Stomach smooth muscle (tissue), 2 donors: ENCODE results near the gene MBNL1.

Source experiments
- H3K27ac ChIP-seq: one replicate; pipeline ENCODE4 v1.7.0; 2013; ENCODE audit warnings: mild to moderate bottlenecking, low read length, inconsistent platforms
- H3K27me3 ChIP-seq, 2 donors: one replicate each; pipeline ENCODE4 v1.7.0; 2013; ENCODE audit warnings: low read length in 2 of 2; ENCODE audit not compliant: insufficient read depth in 2 of 2, control insufficient read depth in 1 of 2
- H3K36me3 ChIP-seq, 2 donors: one replicate each; pipeline ENCODE4 v1.7.0; 2013; ENCODE audit warnings: low read length in 2 of 2; ENCODE audit not compliant: control insufficient read depth in 2 of 2, insufficient read depth in 2 of 2
- H3K4me1 ChIP-seq: one replicate; pipeline ENCODE4 v1.7.0; 2013; ENCODE audit warnings: low read length; ENCODE audit not compliant: control insufficient read depth, insufficient read depth
- H3K4me3 ChIP-seq, 2 donors: one replicate each; pipeline ENCODE4 v1.7.0; 2013; ENCODE audit warnings: low read length in 2 of 2
- H3K9ac ChIP-seq, 2 donors: one replicate each; pipeline ENCODE4 v1.7.0; 2013; ENCODE audit warnings: low read length in 2 of 2, mild to moderate bottlenecking in 1 of 2
- H3K9me3 ChIP-seq, 2 donors: one replicate each; pipeline ENCODE4 v1.7.0; 2013; ENCODE audit warnings: low read length in 2 of 2; ENCODE audit not compliant: control insufficient read depth in 2 of 2
- donor health status: healthy.
- donor health status: Pancreatic carcinoma.

MBNL1 gene

DNA sequence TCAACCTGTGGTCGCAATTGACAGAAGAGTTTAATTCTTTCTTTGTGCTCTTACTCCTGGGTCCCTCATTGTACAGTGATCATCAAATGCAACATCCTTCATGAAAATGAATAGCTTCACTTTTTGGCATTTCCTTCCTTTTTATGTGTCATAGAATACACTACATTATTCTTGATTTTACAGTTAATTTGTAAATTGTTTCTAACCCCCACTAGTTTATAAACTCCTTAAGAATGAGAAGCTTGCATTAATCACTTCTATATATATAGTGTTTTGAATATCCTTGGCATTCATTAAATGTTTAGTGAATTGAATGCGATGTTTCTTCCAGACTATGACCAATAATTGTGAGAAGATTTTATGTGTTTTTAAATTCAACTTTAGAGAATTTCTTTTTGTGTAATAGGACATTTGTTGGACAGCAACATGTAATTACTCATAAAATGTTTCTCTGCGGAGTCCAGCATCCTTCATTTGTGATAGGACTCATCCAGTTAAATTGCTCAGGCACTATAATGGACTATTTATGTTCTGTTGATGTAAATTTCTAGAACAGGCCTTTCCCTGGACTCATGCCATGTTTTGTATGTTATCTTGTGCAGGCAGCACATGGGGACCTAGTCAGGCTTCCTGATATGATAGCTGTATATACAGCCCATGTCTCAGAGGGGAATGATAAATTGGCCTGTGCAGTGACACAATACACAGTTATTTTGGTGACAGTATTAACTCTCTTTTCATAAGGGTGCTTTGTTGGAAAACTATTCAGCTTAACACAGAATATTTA, 51.3 kb downstream of the MBNL1 start:
- H3K4me1 ChIP-seq = peaks cover 11% of the 10 kb centered on the region
- no peak overlapping the region for H3K27ac ChIP-seq
- peak overlapping the region in 1 of 2 donors; percentile 1 for H3K4me3 ChIP-seq
- no peaks in the 10 kb centered on the region for H3K9me3 ChIP-seq
- H3K9ac ChIP-seq = no peak overlapping the region
- H3K36me3 ChIP-seq = no peaks in the 10 kb centered on the region
- H3K27me3 ChIP-seq = no peaks in the 10 kb centered on the region

GRCh38 chr3:152321200-152321954, 52.6 kb downstream of the MBNL1 start:
- Histone ChIP-seq H3K36me3 (no peaks in the 10 kb centered on the region), H3K27me3 (no peaks in the 10 kb centered on the region), H3K9me3 (no peaks in the 10 kb centered on the region), H3K27ac (peak overlapping the region; percentile 0), H3K9ac (no peak overlapping the region), H3K4me1 (peaks cover 11% of the 10 kb centered on the region), H3K4me3 (no peak overlapping the region)

GRCh38 chr3:152321955-152322377, 53.2 kb downstream of the MBNL1 start:
- peak overlapping the region in 1 of 2 donors; percentile 17 for H3K9ac ChIP-seq
- no peaks in the 10 kb centered on the region for H3K27me3 ChIP-seq
- H3K4me3 ChIP-seq = no peak overlapping the region
- peaks cover 11% of the 10 kb centered on the region for H3K4me1 ChIP-seq
- H3K27ac ChIP-seq = no peak overlapping the region
- H3K36me3 ChIP-seq = no peaks in the 10 kb centered on the region
- no peaks in the 10 kb centered on the region for H3K9me3 ChIP-seq

DNA sequence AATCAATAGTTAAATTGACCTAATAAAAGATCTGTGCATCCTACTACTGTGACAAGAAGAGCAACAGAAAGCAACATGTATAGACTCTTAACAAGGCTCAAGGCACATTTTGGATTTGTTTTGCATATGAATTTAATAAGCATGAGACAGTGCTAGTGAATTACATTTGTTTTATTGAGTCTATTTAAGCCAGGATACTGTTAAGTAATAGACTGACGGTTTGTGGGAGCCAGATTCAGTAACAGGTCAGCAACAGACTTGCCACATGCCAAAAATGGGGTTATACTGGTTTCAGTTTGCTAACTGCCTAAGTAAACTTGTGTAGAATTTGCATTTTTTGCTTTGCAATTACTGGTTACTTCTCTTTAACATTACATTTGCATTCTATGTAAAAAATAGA, 54.0 kb downstream of the MBNL1 start:
- H3K4me3 ChIP-seq = no peak overlapping the region
- H3K9ac ChIP-seq = peak overlapping the region in 1 of 2 donors; percentile 17
- no peaks in the 10 kb centered on the region for H3K36me3 ChIP-seq
- no peaks in the 10 kb centered on the region for H3K9me3 ChIP-seq
- H3K27me3 ChIP-seq = no peaks in the 10 kb centered on the region
- H3K27ac ChIP-seq = peak overlapping the region; percentile 2
- H3K4me1 ChIP-seq = peaks cover 8% of the 10 kb centered on the region

GRCh38 chr3:152323834-152324233, 55.1 kb downstream of the MBNL1 start:
- Histone ChIP-seq H3K4me3 (no peak overlapping the region), H3K27ac (no peak overlapping the region), H3K27me3 (no peaks in the 10 kb centered on the region), H3K9ac (no peak overlapping the region), H3K4me1 (peaks cover 4% of the 10 kb centered on the region), H3K36me3 (no peaks in the 10 kb centered on the region), H3K9me3 (no peaks in the 10 kb centered on the region)

DNA sequence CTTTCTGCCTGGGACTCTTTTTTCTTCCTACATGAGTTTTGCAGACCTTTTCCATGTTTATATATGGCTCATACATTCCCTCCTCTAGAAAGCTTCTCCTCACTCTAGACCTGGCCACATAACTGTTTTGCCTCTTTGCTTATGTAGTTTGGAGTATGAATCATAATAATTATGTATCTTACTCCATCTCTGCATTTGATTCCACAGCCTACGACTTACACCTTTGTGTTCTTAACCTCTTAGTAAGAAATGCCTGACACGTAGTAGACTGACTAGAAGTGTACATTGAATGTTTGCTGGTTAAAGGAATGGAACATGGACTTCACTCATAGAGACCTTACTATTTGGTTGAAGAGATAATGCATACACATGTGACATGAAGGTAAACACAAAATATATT, 56.4 kb downstream of the MBNL1 start:
- Histone ChIP-seq H3K9ac (no peak overlapping the region), H3K9me3 (no peaks in the 10 kb centered on the region), H3K4me3 (no peak overlapping the region), H3K4me1 (peaks cover 5% of the 10 kb centered on the region), H3K36me3 (no peaks in the 10 kb centered on the region), H3K27ac (no peak overlapping the region), H3K27me3 (no peaks in the 10 kb centered on the region)

- H3K4me1 ChIP-seq = peaks cover 6% of the 10 kb centered on the region
- H3K4me3 ChIP-seq = no peak overlapping the region
- no peak overlapping the region for H3K9ac ChIP-seq
- H3K36me3 ChIP-seq = no peaks in the 10 kb centered on the region
- no peaks in the 10 kb centered on the region for H3K27me3 ChIP-seq
- H3K9me3 ChIP-seq = no peaks in the 10 kb centered on the region
- H3K27ac ChIP-seq = no peak overlapping the region
These were observed 58.5 kb downstream of the MBNL1 start for GRCh38 chr3:152327203-152327602.

- Histone ChIP-seq H3K9me3 (no peaks in the 10 kb centered on the region), H3K27ac (no peak overlapping the region), H3K27me3 (no peaks in the 10 kb centered on the region), H3K36me3 (no peaks in the 10 kb centered on the region), H3K4me3 (no peak overlapping the region), H3K4me1 (peaks cover 6% of the 10 kb centered on the region), H3K9ac (no peak overlapping the region)
These were observed 60.1 kb downstream of the MBNL1 start for GRCh38 chr3:152328841-152329240.

DNA sequence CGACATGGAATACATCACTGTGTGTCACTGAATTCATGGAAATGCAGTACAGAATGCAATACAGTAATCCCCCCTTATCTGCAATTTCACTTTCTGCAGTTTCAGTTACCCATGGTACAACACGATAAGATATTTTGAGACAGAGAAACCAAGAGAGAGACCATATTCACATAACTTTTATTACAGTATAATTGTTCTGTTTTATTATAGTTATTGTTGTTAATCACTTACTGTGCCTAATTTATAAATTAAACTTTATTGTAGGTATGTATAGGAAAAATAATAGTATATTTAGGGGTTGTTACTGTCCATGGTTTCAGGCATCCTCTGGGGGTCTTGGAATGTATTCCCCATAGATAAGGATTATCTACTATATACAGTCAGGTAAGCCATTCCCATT, 61.8 kb downstream of the MBNL1 start:
- Histone ChIP-seq H3K27ac (no peak overlapping the region), H3K4me1 (peaks cover 6% of the 10 kb centered on the region)

GRCh38 chr3:152331018-152331541, 62.4 kb downstream of the MBNL1 start:
- H3K36me3 ChIP-seq = peaks cover 0 to 3% of the 10 kb centered on the region in 2 donors
- H3K9ac ChIP-seq = peak overlapping the region in 1 of 2 donors; percentile 17
- no peak overlapping the region for H3K4me3 ChIP-seq
- no peak overlapping the region for H3K27ac ChIP-seq
- H3K27me3 ChIP-seq = no peaks in the 10 kb centered on the region
- peaks cover 6% of the 10 kb centered on the region for H3K4me1 ChIP-seq
- H3K9me3 ChIP-seq = no peaks in the 10 kb centered on the region

More for the DNA sequence above, 61.8 kb downstream of the MBNL1 start:
- peak overlapping the region in 1 of 2 donors; percentile 17 for H3K9ac ChIP-seq
- no peaks in the 10 kb centered on the region for H3K36me3 ChIP-seq
- no peak overlapping the region for H3K4me3 ChIP-seq
- H3K9me3 ChIP-seq = no peaks in the 10 kb centered on the region
- no peaks in the 10 kb centered on the region for H3K27me3 ChIP-seq
